Measurements from ENCODE around the gene PRM3.
"Not testable (repeated sequence)": the region's sequence is repeated elsewhere in the genome, so short reads cannot be mapped to it uniquely, and the experiment has no call there.

PRM3 gene

DNA sequence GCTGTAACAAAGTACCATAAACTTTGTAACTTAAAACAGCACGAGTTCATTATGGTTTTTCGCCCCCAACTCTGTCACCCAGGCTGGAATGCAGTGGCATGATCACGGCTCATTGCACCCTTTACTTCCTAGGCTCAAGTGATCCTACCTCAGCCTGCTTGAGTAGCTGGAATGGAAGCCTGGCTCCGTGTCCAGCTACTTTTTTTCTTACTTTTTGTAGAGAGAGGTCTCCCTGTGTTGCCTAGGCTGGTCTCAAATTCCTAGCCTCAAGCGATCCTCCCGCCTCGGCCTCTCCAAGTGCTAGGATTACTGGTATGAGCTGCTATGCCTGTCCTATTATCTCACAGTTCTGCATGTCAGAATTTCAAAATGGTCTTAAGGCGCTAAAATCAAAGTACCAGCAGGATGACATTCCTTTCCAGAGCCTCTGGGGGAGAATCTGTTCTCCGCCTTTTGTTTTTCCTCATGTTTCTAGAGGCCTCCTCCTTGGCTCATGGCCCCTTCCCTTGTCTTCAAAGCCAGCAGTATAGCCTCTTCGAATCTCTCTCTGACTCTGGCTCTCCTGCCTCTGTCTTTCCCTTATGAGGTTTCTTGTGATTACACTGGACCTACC, 17.8 kb upstream of the PRM3 start:
- no peak overlapping the region for H3K4me3 ChIP-seq (ENCODE audit: low read length)
- no peak for TF ChIP-seq CTCF (conservative IDR thresholded peaks at IDR 0.05; ENCODE audit: low read length)
- DNase-seq (ENCODE audit: low read depth), result no peak

- DNase-seq (ENCODE audit: low read depth), result no peak
- TF ChIP-seq CTCF (conservative IDR thresholded peaks at IDR 0.05; ENCODE audit: low read length), result no peak
- no peak overlapping the region for H3K4me3 ChIP-seq (ENCODE audit: low read length)
These were observed 16.9 kb upstream of the PRM3 start for GRCh38 chr16:11290102-11290893.

- H3K4me3 ChIP-seq (ENCODE audit: low read length); DNase-seq (ENCODE audit: low read depth): not testable (repeated sequence)
These were observed 16.3 kb upstream of the PRM3 start for GRCh38 chr16:11289696-11290095.

- H3K4me3 ChIP-seq (ENCODE audit: low read length), result no peak overlapping the region
- no peak for DNase-seq (ENCODE audit: low read depth)
- no peak for TF ChIP-seq CTCF (conservative IDR thresholded peaks at IDR 0.05; ENCODE audit: low read length)
These were observed 15.8 kb upstream of the PRM3 start for GRCh38 chr16:11289202-11289601.

DNA sequence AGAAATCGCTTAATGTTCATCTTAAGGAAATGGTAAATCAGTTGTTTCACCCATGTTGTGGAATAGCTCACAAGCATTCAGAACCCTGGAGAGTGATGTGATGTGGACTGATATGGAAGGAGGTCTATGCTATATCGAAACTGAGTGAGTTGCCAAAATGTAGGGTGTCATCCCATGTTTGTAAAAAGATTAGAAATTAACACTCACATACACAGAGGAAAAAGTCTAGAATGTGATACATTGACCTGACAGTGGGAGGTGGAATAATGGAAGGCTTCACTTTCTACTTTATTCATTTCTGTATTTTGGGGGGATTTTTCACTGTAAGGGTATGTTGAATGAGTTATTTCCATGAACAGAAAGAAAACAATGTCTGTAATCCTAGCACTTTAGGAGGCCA, 12.4 kb upstream of the PRM3 start:
- no peak for TF ChIP-seq CTCF (conservative IDR thresholded peaks at IDR 0.05; ENCODE audit: low read length)
- no peak overlapping the region for H3K4me3 ChIP-seq (ENCODE audit: low read length)
- DNase-seq (ENCODE audit: low read depth), result no peak

GRCh38 chr16:11283820-11284248, 10.4 kb upstream of the PRM3 start:
- DNase-seq (ENCODE audit: low read depth), result peak; percentile 15
- TF ChIP-seq CTCF (conservative IDR thresholded peaks at IDR 0.05; ENCODE audit: low read length), result 0 out of 2 replicates have a peak, but pooled peaks have one; percentile 19
- H3K4me3 ChIP-seq (ENCODE audit: low read length), result no peak overlapping the region

- no peak for TF ChIP-seq CTCF (conservative IDR thresholded peaks at IDR 0.05; ENCODE audit: low read length)
- DNase-seq (ENCODE audit: low read depth), result no peak
- no peak within 1 kb of the TSS for H3K4me3 ChIP-seq (ENCODE audit: low read length)
These were observed 7.4 kb upstream of the PRM3 start, which contains the start of gene PRM1 for GRCh38 chr16:11280616-11281522. Gene PRM1 (minus strand): TSS chr16:11281330. CDS start chr16:11281238, 92 bp downstream.
